Measurements from ENCODE around the gene BCAS4.
"Not testable (repeated sequence)": the region's sequence is repeated elsewhere in the genome, so short reads cannot be mapped to it uniquely, and the experiment has no call there.

BCAS4 gene

GRCh38 chr20:50771419-50772080 is 23.3 kb upstream of the BCAS4 start:
- not testable (repeated sequence) for DNase-seq

- no peak for DNase-seq
These were observed 22.3 kb upstream of the BCAS4 start for GRCh38 chr20:50772420-50773185.

DNA sequence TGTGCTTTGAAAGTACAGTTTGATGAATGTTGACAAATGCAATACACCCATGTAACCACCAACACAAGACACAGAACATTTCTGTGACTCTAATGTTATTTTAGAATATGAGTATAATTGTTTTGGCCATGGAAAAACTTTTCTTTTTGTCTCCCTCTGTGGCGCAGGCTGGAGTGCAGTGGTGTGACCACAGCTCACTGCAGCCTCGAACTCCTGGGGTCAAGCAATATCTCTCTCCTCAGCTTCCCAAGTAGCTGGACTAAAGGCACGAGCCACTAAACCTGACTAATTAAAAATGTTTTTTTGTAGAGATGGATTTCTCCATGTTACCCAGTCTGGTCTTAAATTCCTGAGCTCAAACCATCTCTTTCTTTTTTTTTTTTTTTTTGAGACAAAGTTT is 20.3 kb upstream of the BCAS4 start:
- no peak for DNase-seq

DNA sequence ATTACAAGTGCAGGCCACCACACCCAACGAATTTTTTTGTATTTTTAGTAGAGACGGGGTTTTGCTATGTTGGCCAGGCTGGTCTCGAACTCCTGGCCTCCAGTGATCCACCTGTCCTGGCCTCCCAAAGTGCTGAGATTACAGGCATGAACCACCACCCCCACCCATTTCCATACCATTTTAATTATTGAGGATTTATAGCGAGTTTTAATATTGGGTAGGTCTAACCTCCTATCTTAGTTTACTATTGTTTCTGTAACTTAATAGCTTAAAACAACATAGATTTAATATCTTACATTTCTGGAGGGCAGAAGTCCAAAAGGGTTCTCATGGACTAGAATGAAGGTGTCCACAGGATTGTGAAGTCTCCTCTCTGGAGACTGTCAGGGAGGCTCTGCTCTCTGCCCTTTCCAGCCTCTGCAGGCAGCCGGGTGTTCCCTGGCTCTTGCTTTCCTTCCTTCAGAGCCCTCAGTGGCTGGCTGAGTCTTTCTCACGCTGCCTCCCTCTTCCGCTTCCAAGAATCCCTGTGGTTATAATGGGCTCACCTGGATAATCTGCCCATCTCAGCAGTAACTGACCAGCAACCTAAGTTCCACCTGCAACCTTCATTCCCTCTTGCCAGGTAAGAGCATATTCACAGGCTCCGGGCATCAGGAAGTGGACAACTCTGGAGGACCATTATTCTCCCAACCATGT is 18.6 kb upstream of the BCAS4 start:
- DNase-seq, result no peak

GRCh38 chr20:50777373-50777772 is 17.5 kb upstream of the BCAS4 start:
- DNase-seq, result no peak

GRCh38 chr20:50778994-50779393 is 15.9 kb upstream of the BCAS4 start:
- DNase-seq, result not testable (repeated sequence)

GRCh38 chr20:50783390-50783789 is 11.5 kb upstream of the BCAS4 start:
- no peak for DNase-seq

- no peak for DNase-seq
These were observed 11.0 kb upstream of the BCAS4 start for GRCh38 chr20:50783903-50784302.

GRCh38 chr20:50784464-50784863 is 10.4 kb upstream of the BCAS4 start:
- DNase-seq, result no peak

- DNase-seq, result no peak
These were observed 8.2 kb upstream of the BCAS4 start for GRCh38 chr20:50786703-50787102.

DNA sequence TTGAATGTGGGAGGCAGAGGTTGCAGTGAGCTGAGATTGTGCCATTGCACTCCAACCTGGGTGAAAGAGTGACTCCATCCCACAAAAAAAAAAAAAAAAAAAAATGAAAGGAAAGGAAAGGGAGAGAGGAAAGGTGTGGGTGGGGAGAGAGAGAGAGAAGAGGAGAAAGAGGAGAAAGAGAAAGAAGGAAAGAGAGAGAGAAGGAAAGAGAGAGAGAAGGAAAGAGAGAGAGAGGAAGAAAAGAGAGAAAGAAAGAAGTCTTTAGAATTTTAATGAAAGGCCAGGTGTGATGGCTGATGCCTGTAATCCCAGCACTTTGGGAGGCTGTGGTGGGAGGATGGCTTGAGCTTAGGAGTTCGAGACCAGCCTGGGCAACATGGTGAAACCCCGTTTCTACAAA is 7.7 kb upstream of the BCAS4 start:
- no peak for DNase-seq

DNA sequence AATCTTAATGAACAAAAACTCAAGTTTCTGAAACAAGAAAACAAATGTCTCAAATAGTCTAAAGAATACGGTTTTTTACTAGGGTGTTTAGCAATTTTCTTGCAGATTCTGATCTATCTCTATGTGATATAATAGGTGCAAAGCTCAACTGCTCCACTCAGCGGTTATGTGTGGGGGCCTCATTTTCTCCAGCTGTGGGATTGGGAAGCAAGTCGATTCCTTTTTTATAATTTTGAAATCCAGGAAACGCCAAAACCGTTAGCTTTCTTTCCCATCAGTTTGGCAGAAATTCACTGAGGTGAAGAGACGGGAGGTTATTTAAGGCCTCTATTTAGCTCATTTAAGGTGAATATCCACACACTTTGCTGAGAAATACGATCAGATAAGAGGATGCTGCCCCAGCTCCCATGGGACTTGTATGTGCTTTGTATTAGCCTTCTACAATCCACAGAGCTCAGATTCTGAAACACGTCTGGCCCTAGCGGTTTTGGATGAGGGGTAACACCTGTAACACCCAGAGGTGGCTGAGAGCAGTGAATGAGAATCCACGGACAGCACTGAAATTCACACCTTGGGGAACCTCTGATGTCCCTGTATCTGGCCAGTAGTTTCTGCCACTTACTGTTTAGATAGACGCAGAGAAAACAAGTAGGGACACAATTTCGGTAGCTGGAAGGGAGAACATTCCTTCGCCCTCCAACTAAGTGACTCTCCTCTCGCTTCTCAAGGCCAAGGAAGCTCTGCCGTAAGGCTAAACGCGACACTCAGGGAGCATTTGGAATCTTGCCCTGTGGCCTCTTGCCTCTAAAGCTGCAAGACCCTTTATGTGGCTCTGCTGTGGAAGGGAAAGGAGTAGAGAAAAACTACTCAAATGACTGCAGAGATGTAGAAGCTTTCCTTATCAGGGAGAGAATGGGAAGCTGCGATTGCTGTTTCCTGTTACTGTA is 6.5 kb upstream of the BCAS4 start:
- no peak for DNase-seq

- DNase-seq, result no peak
These were observed 4.8 kb upstream of the BCAS4 start for GRCh38 chr20:50789968-50790650.

- peak; percentile 71 for DNase-seq
These were observed 4.1 kb upstream of the BCAS4 start for GRCh38 chr20:50790651-50791277.

GRCh38 chr20:50792708-50793574 is 1.9 kb upstream of the BCAS4 start:
- DNase-seq, result no peak

GRCh38 chr20:50793575-50794016 is 1.3 kb upstream of the BCAS4 start:
- DNase-seq, result peak; percentile 40

GRCh38 chr20:50794181-50794845 is 548 bp upstream of the BCAS4 start:
- no peak for DNase-seq

- DNase-seq, result no peak
These were observed 2.3 kb downstream of the BCAS4 start for GRCh38 chr20:50797142-50797541.

GRCh38 chr20:50798650-50799049 is 3.8 kb downstream of the BCAS4 start:
- no peak for DNase-seq

All from activated CD4-positive, CD25-positive, alpha-beta regulatory T cell treated with anti-CD3 and anti-CD28 coated beads, Interleukin-2, amount 50 U/mL, for 72 hours (primary cell).